ENCODE measurements around the gene HOXA11. TPM values are rescaled to one million over a fixed set of nuclear protein-coding genes. Genes with fewer than 3 reads are reported as not detected.

The HOXA11 gene
- total RNA-seq, 1 donor from 2014 or later = 4.2 TPM

GRCh38 chr7:27160145-27160545, 24.9 kb downstream of the HOXA11 start:
- TF ChIP-seq, protein P1, sequence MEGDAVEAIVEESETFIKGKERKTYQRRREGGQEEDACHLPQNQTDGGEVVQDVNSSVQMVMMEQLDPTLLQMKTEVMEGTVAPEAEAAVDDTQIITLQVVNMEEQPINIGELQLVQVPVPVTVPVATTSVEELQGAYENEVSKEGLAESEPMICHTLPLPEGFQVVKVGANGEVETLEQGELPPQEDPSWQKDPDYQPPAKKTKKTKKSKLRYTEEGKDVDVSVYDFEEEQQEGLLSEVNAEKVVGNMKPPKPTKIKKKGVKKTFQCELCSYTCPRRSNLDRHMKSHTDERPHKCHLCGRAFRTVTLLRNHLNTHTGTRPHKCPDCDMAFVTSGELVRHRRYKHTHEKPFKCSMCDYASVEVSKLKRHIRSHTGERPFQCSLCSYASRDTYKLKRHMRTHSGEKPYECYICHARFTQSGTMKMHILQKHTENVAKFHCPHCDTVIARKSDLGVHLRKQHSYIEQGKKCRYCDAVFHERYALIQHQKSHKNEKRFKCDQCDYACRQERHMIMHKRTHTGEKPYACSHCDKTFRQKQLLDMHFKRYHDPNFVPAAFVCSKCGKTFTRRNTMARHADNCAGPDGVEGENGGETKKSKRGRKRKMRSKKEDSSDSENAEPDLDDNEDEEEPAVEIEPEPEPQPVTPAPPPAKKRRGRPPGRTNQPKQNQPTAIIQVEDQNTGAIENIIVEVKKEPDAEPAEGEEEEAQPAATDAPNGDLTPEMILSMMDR (IDR thresholded peaks at IDR 0.05; ENCODE audit: unreplicated experiment) = no peak
- H3K9me3 Mint-ChIP-seq = no peaks in the 10 kb centered on the region
- H3K27ac Mint-ChIP-seq = no peak overlapping the region
- peaks cover 84% of the 10 kb centered on the region for H3K27me3 Mint-ChIP-seq (ENCODE audit: low read depth)
- peak overlapping the region; percentile 66 for H3K4me3 Mint-ChIP-seq
- H3K4me1 Mint-ChIP-seq = peaks cover 52% of the 10 kb centered on the region
- peak in 1 of 2 experiments; percentile 16 for DNase-seq (ENCODE audit: low spot score in 2 of 2, unreplicated experiment in 2 of 2)
- H3K36me3 Mint-ChIP-seq = peaks cover 3% of the 10 kb centered on the region

DNA sequence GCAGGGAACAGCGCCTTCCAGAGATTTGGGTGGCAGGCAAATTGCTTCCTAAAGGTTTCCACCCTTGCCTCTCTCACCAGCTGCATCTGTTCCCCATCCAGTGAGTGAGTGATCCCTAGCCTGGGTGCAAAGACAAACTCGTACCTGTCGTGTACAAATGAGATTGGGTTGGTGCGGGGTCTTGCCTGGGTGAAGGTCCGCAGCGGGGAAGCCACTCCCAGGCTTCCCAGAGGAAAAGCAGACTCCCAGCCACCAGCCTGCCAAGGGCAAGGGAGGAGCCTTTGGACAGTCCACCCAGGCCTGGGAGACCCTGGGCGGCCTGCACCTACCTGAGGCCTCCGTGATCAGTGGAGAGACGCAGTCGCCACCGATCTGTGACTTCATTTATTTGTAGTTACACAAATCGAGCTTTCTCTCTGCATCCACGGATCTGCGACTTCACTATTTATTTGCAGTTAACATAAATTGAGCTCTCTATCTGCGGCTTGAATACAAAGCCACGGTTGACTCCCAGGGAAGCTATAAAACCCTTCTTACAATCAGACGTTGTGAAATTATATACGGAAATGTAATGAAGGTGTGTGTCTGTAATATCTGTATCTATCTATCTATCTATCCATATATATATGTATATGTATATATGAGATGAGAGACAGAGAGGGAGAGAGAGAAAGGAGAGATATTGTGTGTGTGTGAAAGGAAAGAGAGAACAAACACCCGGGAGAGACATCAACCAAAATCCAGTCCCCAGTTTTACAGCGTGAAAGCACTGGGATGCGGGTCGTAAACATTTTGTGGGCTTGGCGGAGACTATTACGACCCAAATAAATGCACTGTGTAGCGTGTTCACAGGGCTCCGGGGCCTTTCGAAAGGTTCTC, 25.5 kb downstream of the HOXA11 start:
- peak overlapping the region; percentile 66 for H3K4me3 Mint-ChIP-seq
- peak overlapping the region; percentile 87 for H3K27ac Mint-ChIP-seq
- DNase-seq (ENCODE audit: low spot score in 2 of 2, unreplicated experiment in 2 of 2) = no peak
- TF ChIP-seq, protein P1 (IDR thresholded peaks at IDR 0.05; ENCODE audit: unreplicated experiment) = no peak
- peaks cover 84% of the 10 kb centered on the region for H3K27me3 Mint-ChIP-seq (ENCODE audit: low read depth)
- peaks cover 55% of the 10 kb centered on the region for H3K4me1 Mint-ChIP-seq
- peaks cover 7% of the 10 kb centered on the region for H3K36me3 Mint-ChIP-seq
- H3K9me3 Mint-ChIP-seq = no peaks in the 10 kb centered on the region

- peak overlapping the region; percentile 87 for H3K27ac Mint-ChIP-seq
Observed at GRCh38 chr7:27158436-27159265, 26.4 kb downstream of the HOXA11 start.

DNA sequence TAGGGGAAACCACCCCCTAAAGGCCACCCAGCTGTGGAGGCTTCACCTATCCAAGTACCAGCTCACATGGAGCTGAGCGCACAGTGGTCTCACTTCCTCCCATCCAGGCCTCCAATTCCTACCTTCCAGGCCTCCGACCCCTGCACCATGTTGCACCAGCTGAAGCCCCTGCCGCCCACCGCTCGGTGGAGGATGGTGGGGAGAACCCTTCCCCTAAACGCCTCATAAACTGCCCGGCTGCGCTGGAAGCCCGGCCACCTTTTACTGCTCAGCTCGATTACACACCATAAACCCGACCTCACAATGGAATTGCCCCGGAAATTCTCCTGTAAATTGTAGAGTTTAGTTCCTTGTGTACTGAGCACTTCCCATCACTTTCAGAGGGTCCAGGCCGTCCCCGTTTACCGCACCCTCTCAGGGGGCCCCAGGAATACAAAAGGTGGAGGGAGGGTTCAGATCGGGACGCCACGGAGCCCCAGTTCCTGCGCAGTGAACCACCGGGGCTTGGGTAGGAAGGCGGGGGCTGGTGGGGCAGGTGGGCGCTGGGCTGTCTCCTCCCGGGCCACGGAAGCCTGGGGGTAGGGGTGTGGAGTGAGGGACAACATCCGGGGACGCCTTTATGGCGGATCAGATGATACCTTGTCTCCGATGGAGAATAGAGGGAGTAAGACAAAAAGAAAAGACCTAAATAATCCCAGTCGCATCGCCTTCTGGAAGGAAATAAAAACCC, 27.2 kb downstream of the HOXA11 start:
- TF ChIP-seq, protein P1 (IDR thresholded peaks at IDR 0.05; ENCODE audit: unreplicated experiment) = no peak
- H3K4me1 Mint-ChIP-seq = peaks cover 62% of the 10 kb centered on the region

More at GRCh38 chr7:27158436-27159265, 26.4 kb downstream of the HOXA11 start:
- Mint-ChIP-seq H3K27me3 (ENCODE audit: low read depth) (peaks cover 84% of the 10 kb centered on the region), H3K4me3 (peak overlapping the region; percentile 33), H3K9me3 (no peaks in the 10 kb centered on the region), H3K4me1 (peaks cover 58% of the 10 kb centered on the region), H3K36me3 (peaks cover 9% of the 10 kb centered on the region)
- TF ChIP-seq, protein P1 (IDR thresholded peaks at IDR 0.05; ENCODE audit: unreplicated experiment) = no peak
- no peak for DNase-seq (ENCODE audit: low spot score in 2 of 2, unreplicated experiment in 2 of 2)

More for the DNA sequence above, 27.2 kb downstream of the HOXA11 start:
- peaks cover 10% of the 10 kb centered on the region for H3K36me3 Mint-ChIP-seq
- H3K9me3 Mint-ChIP-seq = no peaks in the 10 kb centered on the region
- peaks cover 83% of the 10 kb centered on the region for H3K27me3 Mint-ChIP-seq (ENCODE audit: low read depth)
- no peak for DNase-seq (ENCODE audit: low spot score in 2 of 2, unreplicated experiment in 2 of 2)
- peak overlapping the region; percentile 70 for H3K4me3 Mint-ChIP-seq
- H3K27ac Mint-ChIP-seq = peak overlapping the region; percentile 87

All from mesothelial cell of epicardium (in vitro differentiated cells).